Breast epithelium (tissue), 3 donors: ENCODE results near the gene GPHN.

Experiments
- POLR2A ChIP-seq: fragments of 450-650 bp; IDR thresholded peaks from one replicate; pipeline ENCODE4 v1.6.1; 2016; ENCODE audit warnings: antibody characterized with exemption, mild to moderate bottlenecking, moderate library complexity
- TF ChIP-seq, protein P1 (sequence below), 3 donors: fragments of 450-650 bp; IDR thresholded peaks; one replicate each; pipeline ENCODE4 v1.5.1; 2016 to 2017; ENCODE audit warnings: antibody characterized with exemption in 3 of 3, mild to moderate bottlenecking in 3 of 3, moderate library complexity in 3 of 3

GRCh38 chr14:67111022-67111421 is 603.1 kb downstream of the GPHN start:
- TF ChIP-seq, protein P1, sequence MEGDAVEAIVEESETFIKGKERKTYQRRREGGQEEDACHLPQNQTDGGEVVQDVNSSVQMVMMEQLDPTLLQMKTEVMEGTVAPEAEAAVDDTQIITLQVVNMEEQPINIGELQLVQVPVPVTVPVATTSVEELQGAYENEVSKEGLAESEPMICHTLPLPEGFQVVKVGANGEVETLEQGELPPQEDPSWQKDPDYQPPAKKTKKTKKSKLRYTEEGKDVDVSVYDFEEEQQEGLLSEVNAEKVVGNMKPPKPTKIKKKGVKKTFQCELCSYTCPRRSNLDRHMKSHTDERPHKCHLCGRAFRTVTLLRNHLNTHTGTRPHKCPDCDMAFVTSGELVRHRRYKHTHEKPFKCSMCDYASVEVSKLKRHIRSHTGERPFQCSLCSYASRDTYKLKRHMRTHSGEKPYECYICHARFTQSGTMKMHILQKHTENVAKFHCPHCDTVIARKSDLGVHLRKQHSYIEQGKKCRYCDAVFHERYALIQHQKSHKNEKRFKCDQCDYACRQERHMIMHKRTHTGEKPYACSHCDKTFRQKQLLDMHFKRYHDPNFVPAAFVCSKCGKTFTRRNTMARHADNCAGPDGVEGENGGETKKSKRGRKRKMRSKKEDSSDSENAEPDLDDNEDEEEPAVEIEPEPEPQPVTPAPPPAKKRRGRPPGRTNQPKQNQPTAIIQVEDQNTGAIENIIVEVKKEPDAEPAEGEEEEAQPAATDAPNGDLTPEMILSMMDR (IDR thresholded peaks at IDR 0.05): no peak
- TF ChIP-seq POLR2A: no peak
